HG03097 (cell line): ENCODE measurements around the gene ADPRH.

Experiments
- ATAC-seq: cut with Tn5 transposase; IDR thresholded peaks from one replicate; pipeline ENCODE4 v1.9.1; 2021; ENCODE audit not compliant: unreplicated experiment, low FRiP score

Gene ADPRH

GRCh38 chr3:119625451-119626153, 46.3 kb downstream of the ADPRH start:
- no peak for ATAC-seq

DNA sequence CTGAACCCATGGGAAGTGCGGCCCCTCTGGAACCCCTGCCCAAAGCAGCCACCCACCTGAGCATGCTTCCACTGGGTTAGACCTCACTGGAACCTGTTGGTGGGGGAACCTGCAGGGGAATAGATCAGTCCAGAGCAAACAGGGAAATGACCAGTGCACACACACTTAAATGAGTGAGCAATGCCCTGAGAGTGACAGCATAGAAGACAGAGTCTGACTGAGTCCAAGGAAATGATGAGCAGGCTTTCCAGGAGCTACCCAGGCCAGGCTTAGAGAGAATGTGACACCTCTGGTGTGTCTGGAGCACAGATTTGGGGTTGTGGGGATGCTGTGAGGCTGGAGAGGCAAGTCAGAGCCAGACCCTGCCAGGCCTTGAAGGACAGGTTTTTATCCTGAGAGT, 46.9 kb downstream of the ADPRH start:
- ATAC-seq = no peak

GRCh38 chr3:119627461-119627860, 48.2 kb downstream of the ADPRH start:
- no peak for ATAC-seq

DNA sequence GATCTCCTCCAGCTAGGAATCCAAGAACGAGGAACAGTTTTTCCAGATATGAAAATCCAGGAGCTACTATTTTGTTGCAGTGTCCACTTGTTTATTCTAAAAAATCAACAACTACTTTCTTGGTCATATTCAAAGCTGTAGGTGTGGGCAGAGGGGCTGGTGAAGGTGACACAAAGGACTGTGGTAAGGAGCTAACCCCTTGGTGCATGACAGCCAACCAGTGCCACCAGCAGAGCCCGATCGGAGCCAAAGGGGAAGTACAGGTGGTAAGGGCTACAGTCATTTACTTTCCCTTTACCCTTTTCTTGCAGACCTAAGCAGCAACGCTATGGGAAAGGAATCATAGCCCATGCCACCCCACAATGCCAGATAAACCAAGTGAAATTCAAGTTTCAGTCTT, 49.1 kb downstream of the ADPRH start:
- peak; percentile 53 for ATAC-seq

- ATAC-seq = no peak
Measured at GRCh38 chr3:119628816-119629445, 49.6 kb downstream of the ADPRH start.

GRCh38 chr3:119630128-119630879, 51.0 kb downstream of the ADPRH start:
- ATAC-seq = no peak

DNA sequence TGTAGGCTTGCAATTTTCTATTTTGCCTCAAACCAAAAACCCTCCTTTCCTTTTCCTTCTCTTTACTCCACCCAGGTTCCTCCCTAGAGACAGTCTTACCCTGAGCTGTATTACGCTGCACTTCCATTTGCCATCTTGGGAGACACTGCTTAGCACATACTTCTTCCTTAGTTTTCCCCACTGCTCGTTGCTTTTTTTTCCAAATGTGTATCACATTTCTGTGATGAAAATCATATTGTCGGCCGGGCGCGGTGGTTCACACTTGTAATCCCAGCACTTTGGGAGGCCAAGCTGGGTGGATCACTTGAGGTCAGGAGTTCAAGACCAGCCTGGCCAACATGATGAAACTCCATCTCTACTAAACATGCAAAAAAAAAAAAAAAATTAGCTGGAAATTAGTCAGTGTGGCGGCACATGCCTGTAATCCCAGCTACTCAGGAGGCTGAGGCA, 51.6 kb downstream of the ADPRH start:
- no peak for ATAC-seq

DNA sequence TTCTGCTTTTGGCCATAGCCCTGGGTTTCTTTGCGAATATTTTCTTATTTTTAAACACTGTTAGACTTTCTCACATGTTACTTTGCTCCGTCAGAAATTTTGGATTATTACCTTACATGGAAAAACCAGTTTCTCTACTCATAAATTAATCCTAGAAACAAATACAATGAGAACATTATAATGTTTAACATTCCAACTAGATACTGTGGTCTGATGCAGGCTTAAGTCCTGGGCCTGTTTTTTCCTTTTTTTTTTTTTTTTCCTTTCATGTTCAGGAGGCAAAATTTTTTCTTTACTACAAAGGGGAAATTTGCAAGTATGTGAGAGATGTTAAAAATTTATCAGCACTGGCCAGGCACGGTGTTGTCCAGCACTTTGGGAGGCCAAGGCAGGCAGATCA, 52.2 kb downstream of the ADPRH start:
- ATAC-seq = no peak

DNA sequence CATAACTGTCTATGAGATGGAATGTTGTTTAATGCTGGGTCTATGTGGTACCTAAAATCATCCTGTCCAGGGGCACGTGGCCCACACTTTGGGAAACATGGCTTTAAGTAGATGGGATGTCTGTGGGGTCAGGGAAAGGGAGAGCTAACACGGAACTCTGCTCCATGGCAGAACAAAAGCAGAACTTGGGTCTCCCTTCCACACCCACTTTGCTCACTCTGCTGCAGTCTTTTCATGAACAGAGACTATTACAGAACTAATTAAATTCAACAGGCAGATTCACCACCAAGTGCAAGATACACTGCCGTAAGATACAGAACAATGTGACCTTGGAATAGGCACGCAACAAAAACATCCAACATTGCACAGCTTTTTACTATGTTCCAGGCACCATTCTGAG, 52.9 kb downstream of the ADPRH start:
- no peak for ATAC-seq

DNA sequence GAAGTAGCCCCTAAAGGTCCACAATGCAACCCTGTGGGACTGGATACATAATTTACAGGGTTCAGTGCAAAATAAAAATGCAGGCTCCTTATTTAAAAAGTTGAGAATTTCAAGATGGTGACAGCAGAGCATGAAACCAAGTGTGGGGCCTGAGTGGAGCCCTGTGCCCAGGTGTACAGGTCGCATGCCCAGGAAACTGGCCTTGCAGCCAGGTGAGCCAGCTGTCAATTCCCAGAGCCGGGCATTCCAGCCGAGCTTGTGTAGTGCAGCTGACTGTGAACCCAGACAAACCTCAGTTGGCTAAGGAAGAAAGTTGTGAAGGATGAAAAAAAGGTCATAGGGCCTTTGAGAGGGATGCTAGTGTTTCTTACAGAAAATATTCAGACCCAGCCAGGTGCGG, 53.5 kb downstream of the ADPRH start:
- no peak for ATAC-seq

DNA sequence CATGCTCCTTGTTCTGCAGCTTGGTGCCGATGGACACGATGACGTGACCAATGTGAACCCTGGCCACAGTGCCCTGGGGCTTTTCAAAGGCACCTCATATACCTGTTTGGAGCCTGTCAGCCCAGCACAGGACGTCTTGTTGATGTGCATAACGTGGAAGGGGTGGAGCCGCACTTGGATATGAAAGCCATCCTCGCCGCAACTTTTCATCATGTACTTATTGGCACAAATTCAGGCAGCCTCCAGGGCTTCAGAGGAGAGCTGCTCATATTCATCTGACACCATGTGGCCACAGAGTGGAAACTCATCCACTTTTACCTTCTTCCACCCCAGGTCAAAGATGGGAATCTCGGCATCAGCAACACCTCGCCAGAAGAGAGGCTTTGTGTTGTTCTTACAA, 56.4 kb downstream of the ADPRH start:
- ATAC-seq = no peak

DNA sequence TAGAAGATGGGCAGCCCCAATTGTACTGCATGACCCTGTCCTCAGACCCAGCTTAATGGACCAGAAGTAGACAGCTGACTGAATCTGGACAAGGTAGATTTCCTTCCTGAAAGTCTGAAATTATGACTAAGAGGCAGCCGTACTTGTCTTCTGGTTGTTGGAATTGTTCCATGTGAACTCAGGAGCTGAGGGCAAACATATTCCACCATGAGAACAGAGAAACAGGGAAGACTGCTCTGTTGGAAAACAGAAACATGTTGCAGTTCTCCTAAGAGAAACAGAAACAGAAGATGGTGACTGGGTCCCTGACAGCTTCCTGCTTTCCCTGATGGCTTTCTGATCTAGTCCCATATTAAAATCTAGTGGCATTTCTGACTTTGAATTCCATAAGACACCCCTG, 57.0 kb downstream of the ADPRH start:
- ATAC-seq = no peak

- ATAC-seq = no peak
Measured at GRCh38 chr3:119636891-119637611, 57.8 kb downstream of the ADPRH start.

GRCh38 chr3:119637679-119638477, 58.6 kb downstream of the ADPRH start:
- ATAC-seq = peak; percentile 35
